ENCODE measurements around the gene TLCD2. TPM values are rescaled to one million over a fixed set of nuclear protein-coding genes. Genes with fewer than 3 reads are reported as not detected.

The TLCD2 gene
- total RNA-seq, 4 donors from 2014 or later = 7.1 to 16.5 (median 11.4) TPM

GRCh38 chr17:1720856-1721386 is 10.7 kb upstream of the TLCD2 start:
- DNase-seq (ENCODE audit: low spot score) = peak; percentile 65
- TF ChIP-seq, protein P1, sequence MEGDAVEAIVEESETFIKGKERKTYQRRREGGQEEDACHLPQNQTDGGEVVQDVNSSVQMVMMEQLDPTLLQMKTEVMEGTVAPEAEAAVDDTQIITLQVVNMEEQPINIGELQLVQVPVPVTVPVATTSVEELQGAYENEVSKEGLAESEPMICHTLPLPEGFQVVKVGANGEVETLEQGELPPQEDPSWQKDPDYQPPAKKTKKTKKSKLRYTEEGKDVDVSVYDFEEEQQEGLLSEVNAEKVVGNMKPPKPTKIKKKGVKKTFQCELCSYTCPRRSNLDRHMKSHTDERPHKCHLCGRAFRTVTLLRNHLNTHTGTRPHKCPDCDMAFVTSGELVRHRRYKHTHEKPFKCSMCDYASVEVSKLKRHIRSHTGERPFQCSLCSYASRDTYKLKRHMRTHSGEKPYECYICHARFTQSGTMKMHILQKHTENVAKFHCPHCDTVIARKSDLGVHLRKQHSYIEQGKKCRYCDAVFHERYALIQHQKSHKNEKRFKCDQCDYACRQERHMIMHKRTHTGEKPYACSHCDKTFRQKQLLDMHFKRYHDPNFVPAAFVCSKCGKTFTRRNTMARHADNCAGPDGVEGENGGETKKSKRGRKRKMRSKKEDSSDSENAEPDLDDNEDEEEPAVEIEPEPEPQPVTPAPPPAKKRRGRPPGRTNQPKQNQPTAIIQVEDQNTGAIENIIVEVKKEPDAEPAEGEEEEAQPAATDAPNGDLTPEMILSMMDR (IDR thresholded peaks at IDR 0.05) = peak in 2 of 3 donors; percentile 40 to 92
- no peak for ATAC-seq (ENCODE audit: low FRiP score)

DNA sequence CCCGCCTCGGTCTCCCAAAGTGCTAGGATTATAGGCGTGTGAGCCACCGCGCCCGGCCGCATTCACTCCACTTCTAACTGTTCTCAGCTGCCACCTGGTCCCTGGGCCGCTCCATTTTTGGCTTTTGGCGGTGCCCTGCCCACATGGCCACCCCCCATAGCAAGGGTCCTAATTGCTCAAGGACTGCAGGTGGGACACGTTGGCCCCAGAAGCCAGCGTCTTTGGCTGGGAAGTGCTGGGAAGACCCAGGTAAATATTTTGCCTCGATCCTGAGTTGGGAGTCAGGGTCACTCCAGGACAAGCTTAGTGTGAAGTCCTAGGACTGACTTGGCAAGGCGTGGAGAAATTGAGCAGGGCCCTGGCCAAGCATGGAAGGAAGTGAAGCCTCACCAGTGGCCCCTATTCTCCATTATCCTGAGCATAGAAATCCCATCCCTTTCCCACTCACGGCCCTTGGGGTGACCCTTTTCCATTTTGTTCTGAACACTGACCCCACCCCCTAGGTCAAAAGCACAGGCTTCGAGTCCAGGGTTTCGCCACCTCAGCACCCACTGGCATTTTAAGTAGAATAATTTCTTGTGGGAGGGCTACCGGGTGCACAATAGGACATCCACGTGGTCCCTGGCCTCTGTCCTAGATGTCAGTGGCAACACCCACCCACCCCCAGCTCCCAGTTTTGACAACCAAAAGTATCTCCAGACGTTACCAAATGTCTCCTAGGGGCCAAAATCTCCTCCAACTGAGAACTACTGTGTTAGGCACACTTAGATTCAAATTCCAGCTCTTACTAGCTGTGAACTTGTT is 8.4 kb upstream of the TLCD2 start:
- no peak for DNase-seq (ENCODE audit: low spot score)
- ATAC-seq (ENCODE audit: low FRiP score) = no peak
- TF ChIP-seq, protein P1 (IDR thresholded peaks at IDR 0.05) = no peak

GRCh38 chr17:1716912-1717695 is 6.9 kb upstream of the TLCD2 start:
- TF ChIP-seq, protein P1 (IDR thresholded peaks at IDR 0.05) = no peak
- DNase-seq (ENCODE audit: low spot score) (peak; percentile 83), ATAC-seq (ENCODE audit: low FRiP score) (peak; percentile 61)

GRCh38 chr17:1716076-1716911 is 6.1 kb upstream of the TLCD2 start:
- ATAC-seq (ENCODE audit: low FRiP score) (peak; percentile 77), DNase-seq (ENCODE audit: low spot score) (peak; percentile 92)
- TF ChIP-seq, protein P1 (IDR thresholded peaks at IDR 0.05) = no peak

DNA sequence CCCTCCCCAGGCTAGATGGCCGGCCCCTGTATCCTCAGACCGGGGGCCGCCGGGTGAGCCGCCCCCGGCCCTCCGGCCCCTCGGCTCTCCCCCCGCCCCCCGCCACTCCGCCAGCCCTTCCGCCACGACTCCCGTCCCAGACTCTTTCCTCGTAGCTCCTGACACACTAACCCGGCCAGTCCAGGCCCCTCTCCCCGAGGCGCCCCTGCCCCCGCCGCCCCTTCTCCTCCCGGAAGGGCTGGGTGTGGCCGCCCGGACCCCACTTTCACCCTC is 5.6 kb upstream of the TLCD2 start:
- TF ChIP-seq, protein P1 (IDR thresholded peaks at IDR 0.05) = no peak
- no peak for ATAC-seq (ENCODE audit: low FRiP score)
- no peak for DNase-seq (ENCODE audit: low spot score)

DNA sequence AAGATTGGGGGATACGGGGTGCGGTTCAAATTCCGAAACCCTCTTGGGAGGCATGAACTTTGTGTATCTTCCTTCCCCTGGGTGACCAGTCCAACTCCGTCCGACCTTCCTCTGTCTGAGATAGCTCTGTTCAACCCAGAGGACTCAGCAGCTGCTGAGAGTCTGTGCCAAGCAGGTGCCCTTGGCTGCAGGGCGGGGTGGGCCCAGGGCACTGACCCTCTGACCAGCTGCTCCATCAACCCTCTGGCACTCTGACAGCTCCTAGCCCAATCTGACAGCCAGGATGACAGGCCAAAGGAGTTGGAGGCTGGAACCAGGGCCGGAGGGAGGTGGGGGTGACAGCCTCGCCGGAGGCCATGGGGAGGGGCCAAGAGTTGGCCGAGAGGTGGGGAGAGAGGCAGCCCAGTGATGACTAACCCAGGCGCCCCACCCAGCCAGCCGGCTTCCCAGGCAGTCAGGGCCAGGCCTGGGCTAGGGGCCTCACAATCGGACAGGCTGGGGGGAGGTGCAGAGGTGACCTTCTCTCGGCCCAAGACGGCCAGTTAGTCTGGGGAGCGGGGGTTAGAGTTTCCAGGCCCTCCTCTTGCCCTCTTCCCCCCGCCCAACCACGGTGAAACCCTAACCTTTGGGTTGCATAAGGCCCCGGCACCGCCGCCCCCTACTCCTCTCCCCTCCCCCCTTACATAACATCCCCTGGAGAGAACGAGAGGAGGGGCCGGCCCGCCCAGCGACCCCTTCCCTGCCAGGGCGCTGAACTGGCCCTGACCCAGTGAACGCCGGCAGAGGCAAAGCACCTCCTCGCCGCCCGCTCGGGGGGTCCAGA is 5.0 kb upstream of the TLCD2 start:
- TF ChIP-seq, protein P1 (IDR thresholded peaks at IDR 0.05) = no peak
- DNase-seq (ENCODE audit: low spot score) (peak; percentile 72), ATAC-seq (ENCODE audit: low FRiP score) (peak; percentile 52)

Data from omental fat pad (tissue), 4 donors.